ENCODE measurements around the gene HOATZ. TPM values are rescaled to one million over a fixed set of nuclear protein-coding genes. Genes with fewer than 3 reads are reported as not detected.

Gene HOATZ
- total and polyA plus RNA-seq, 8 donors, result not detected

DNA sequence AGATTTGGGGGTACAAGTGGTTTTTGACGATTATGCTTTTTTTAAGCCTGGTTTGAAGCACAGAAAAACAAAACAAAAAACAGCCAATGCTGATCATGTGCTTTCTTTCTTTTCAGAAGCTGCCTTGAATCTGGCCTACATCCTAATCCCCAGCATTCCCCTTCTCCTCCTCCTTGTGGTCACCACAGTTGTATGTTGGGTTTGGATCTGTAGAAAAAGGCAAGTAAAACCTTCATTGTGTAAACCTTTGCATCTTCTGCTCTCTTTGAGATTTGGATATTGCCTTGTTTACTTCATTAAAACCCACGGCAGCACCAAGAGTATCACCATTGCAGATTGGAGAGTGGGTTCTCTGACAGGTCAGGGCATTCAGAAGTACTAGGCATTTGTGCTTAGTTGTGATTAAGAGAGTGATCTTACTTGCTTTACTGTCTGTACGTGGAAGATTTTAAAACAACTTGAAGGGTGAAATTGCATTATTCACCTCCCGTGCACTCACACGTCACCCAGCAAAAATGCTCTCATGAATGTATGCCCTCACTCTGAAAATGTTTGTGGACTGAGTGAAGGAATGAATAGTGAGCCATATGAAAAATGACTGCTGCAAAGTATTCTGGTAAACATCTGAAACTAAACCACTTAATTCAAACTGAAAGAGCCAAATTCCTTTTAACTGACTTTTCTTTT is 43.0 kb downstream of the HOATZ start:
- ATAC-seq, result peak in 1 of 4 donors; percentile 44
- Histone ChIP-seq H3K27ac (no peak overlapping the region), H3K9me3 (no peaks in the 10 kb centered on the region), H3K36me3 (no peaks in the 10 kb centered on the region), H3K4me1 (peaks cover 0 to 3% (median 0%) of the 10 kb centered on the region in 3 donors), H3K4me3 (no peak overlapping the region), H3K27me3 (no peaks in the 10 kb centered on the region)
- intact Hi-C loops (cut with DNase I), result no loop called here
- WGBS, 2 donors, result 77 to 81% methylated on average over 5 of the region's 5 CpGs
- no peak for DNase-seq
- TF ChIP-seq CTCF (IDR thresholded peaks at IDR 0.05), result no peak
- FAIRE-seq, result no peak

GRCh38 chr11:111559800-111560464 is 45.4 kb downstream of the HOATZ start:
- no peaks in the 10 kb centered on the region for H3K36me3 ChIP-seq
- intact Hi-C loops (cut with DNase I), result loop anchor here in 1 of 3 donors (10.0 kb wide), 1 partner anchor 285 kb away; no protein-coding TSS in a partner anchor
- no peaks in the 10 kb centered on the region for H3K9me3 ChIP-seq
- DNase-seq (no peak), ATAC-seq (peak in 1 of 4 donors; percentile 20), FAIRE-seq (no peak)
- no peak overlapping the region for H3K27ac ChIP-seq
- WGBS, 2 donors, result 76 to 83% methylated on average over 11 of the region's 11 CpGs
- peaks cover 0 to 3% (median 0%) of the 10 kb centered on the region in 3 donors for H3K4me1 ChIP-seq
- no peaks in the 10 kb centered on the region for H3K27me3 ChIP-seq
- no peak for TF ChIP-seq CTCF (IDR thresholded peaks at IDR 0.05)
- no peak overlapping the region for H3K4me3 ChIP-seq

GRCh38 chr11:111560800-111561199 is 46.2 kb downstream of the HOATZ start:
- H3K4me1 ChIP-seq, result peaks cover 0 to 3% (median 0%) of the 10 kb centered on the region in 3 donors
- no peaks in the 10 kb centered on the region for H3K27me3 ChIP-seq
- no peaks in the 10 kb centered on the region for H3K9me3 ChIP-seq
- DNase-seq, result no peak
- WGBS, 2 donors, result 85 to 92% methylated on average over 3 of the region's 3 CpGs
- ATAC-seq, result no peak
- no peak overlapping the region for H3K4me3 ChIP-seq
- intact Hi-C loops (cut with DNase I), result loop anchor here in 1 of 3 donors (10.0 kb wide), 1 partner anchor 284 kb away; no protein-coding TSS in a partner anchor
- H3K27ac ChIP-seq, result no peak overlapping the region
- FAIRE-seq, result no peak
- H3K36me3 ChIP-seq, result no peaks in the 10 kb centered on the region
- no peak for TF ChIP-seq CTCF (IDR thresholded peaks at IDR 0.05)

DNA sequence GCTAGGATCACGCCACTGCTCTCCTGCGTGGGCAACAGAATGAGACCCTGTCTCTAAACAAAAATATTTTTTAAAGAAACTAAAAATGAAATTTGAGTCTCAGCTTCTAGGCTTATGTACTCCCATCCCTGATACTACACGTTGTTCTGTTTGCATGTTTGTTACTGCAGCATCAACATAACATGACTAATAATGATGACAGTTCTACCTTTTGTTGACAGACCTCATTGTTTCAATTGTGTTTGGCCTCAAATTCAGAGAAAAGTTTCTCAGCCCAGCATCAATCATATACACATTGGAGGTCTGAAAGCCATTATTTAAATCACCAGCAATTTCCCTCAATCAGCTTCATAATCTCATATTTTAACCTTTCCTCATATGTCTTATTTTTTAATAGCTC is 46.7 kb downstream of the HOATZ start:
- intact Hi-C loops (cut with DNase I), result loop anchor here in 1 of 3 donors (10.0 kb wide), 1 partner anchor 283 kb away; no protein-coding TSS in a partner anchor
- no peak for FAIRE-seq

More for the DNA sequence above, 46.7 kb downstream of the HOATZ start:
- 71 to 87% methylated on average over 3 of the region's 3 CpGs for WGBS, 2 donors
- no peak for TF ChIP-seq CTCF (IDR thresholded peaks at IDR 0.05)
- DNase-seq (no peak), ATAC-seq (no peak)
- no peaks in the 10 kb centered on the region for H3K9me3 ChIP-seq
- H3K4me3 ChIP-seq, result no peak overlapping the region
- no peak overlapping the region for H3K27ac ChIP-seq
- peaks cover 0 to 3% (median 0%) of the 10 kb centered on the region in 3 donors for H3K4me1 ChIP-seq
- no peaks in the 10 kb centered on the region for H3K36me3 ChIP-seq
- no peaks in the 10 kb centered on the region for H3K27me3 ChIP-seq
